Ishikawa (cell line): ENCODE measurements around the gene GGTLC1.

Experiments
- TAF1 ChIP-seq: IDR thresholded peaks from 2 replicates; pipeline ENCODE4 v1.6.1; 2012; ENCODE audit warnings: low read depth, mild to moderate bottlenecking
- TCF12 ChIP-seq: IDR thresholded peaks from 2 replicates; pipeline ENCODE4 v1.6.1; 2012; ENCODE audit warnings: low read depth

DNA sequence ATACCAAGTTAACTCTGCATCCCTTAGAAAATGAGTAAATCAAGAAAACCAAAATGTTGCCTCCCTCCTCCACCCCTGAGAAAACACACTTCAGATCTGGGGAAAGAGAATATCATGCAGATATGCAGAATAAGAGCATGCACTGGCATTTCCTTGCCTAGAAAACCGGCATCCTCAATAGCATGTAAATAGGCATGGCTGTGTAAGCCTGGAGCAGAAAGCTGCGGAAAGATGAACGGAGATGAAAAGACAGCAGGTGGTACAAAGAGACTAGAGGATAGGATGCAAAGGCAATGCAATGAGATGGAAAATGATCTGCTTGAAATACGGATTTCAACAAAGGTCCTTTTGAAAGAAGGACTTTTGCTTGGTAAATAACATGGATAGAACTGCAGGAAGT lies 10.3 kb upstream of the GGTLC1 start:
- TF ChIP-seq TCF12 (no peak), TAF1 (no peak)
